Activated CD8-positive, alpha-beta memory T cell treated with anti-CD3 and anti-CD28 coated beads, Interleukin-2, amount 50 U/mL, for 1 hour (primary cell): ENCODE results near the gene TACC2.

Source experiments
- DNase-seq: peaks from one replicate; pipeline ENCODE4 v3.0.0-alpha.2; 2020; ENCODE audit errors: extremely low read depth

The TACC2 gene

GRCh38 chr10:122276611-122277208 lies 287.7 kb downstream of the TACC2 start:
- no peak for DNase-seq

- no peak for DNase-seq
These were observed 288.7 kb downstream of the TACC2 start for GRCh38 chr10:122277526-122278136.

- DNase-seq: no peak
These were observed 290.8 kb downstream of the TACC2 start for GRCh38 chr10:122279725-122280141.

- no peak for DNase-seq
These were observed 291.2 kb downstream of the TACC2 start for GRCh38 chr10:122280156-122280555.

- no peak for DNase-seq
These were observed 292.2 kb downstream of the TACC2 start for GRCh38 chr10:122281018-122281626.

GRCh38 chr10:122281751-122282150 lies 292.8 kb downstream of the TACC2 start:
- DNase-seq: no peak

- no peak for DNase-seq
These were observed 293.3 kb downstream of the TACC2 start for GRCh38 chr10:122282253-122282671.

GRCh38 chr10:122282909-122283308 lies 293.9 kb downstream of the TACC2 start:
- DNase-seq: no peak

GRCh38 chr10:122285506-122286444 lies 296.8 kb downstream of the TACC2 start:
- DNase-seq: no peak

- DNase-seq: no peak
These were observed 297.9 kb downstream of the TACC2 start for GRCh38 chr10:122286867-122287266.

GRCh38 chr10:122287570-122287969 lies 298.6 kb downstream of the TACC2 start:
- DNase-seq: no peak

GRCh38 chr10:122288262-122288661 lies 299.3 kb downstream of the TACC2 start:
- DNase-seq: no peak

GRCh38 chr10:122288917-122289316 lies 300.0 kb downstream of the TACC2 start:
- DNase-seq: no peak

GRCh38 chr10:122290334-122290733 lies 301.4 kb downstream of the TACC2 start:
- DNase-seq: no peak

- no peak for DNase-seq
These were observed 302.0 kb downstream of the TACC2 start for GRCh38 chr10:122290833-122291532.

- no peak for DNase-seq
These were observed 302.8 kb downstream of the TACC2 start for GRCh38 chr10:122291739-122292138.

GRCh38 chr10:122292376-122292775 lies 303.4 kb downstream of the TACC2 start:
- DNase-seq: no peak

- DNase-seq: no peak
These were observed 304.4 kb downstream of the TACC2 start for GRCh38 chr10:122293156-122293960.

GRCh38 chr10:122293961-122294380 lies 305.0 kb downstream of the TACC2 start:
- DNase-seq: no peak
